GM19438 (cell line): ENCODE results near the gene PTH1R.

Experiments
- ATAC-seq: cut with Tn5 transposase; IDR thresholded peaks from one replicate; pipeline ENCODE4 v1.9.1; 2021; ENCODE audit warnings: low read depth; ENCODE audit not compliant: unreplicated experiment

PTH1R gene

DNA sequence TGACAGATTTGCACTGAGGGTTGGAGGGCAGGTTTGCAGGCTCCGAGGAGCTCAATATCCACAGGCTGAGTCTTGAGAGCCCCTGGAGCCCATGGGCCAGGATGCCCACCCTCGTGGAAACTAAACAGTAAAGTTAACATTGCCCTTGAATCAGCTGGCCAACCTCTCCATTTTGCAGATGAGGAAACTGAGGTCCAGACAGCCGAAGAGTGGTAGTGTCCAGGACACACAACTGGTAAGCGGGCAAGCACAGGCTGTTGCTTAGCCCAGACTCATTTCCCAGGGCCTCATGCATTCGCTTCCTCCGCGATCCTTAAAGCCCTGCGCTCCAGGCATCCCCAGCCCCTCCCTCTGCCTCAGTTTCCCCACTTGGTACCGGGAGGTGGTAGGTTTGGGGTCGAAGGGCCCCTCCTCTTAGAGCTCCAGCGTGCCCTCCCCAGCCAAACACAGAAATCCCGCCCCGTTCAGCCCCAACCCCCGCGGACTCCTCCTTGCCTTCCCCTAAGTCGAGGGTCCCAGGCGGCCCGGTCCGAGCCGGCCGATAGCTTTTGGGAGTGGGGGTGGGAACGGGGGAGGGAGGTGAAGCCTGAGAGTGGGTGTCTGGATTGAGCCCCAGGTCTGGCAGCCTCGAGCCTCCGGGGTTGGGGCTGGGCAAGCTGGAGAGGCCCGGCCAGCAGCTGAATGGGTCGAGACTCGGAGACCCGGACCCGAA, 3.5 kb downstream of the PTH1R start:
- ATAC-seq: no peak

DNA sequence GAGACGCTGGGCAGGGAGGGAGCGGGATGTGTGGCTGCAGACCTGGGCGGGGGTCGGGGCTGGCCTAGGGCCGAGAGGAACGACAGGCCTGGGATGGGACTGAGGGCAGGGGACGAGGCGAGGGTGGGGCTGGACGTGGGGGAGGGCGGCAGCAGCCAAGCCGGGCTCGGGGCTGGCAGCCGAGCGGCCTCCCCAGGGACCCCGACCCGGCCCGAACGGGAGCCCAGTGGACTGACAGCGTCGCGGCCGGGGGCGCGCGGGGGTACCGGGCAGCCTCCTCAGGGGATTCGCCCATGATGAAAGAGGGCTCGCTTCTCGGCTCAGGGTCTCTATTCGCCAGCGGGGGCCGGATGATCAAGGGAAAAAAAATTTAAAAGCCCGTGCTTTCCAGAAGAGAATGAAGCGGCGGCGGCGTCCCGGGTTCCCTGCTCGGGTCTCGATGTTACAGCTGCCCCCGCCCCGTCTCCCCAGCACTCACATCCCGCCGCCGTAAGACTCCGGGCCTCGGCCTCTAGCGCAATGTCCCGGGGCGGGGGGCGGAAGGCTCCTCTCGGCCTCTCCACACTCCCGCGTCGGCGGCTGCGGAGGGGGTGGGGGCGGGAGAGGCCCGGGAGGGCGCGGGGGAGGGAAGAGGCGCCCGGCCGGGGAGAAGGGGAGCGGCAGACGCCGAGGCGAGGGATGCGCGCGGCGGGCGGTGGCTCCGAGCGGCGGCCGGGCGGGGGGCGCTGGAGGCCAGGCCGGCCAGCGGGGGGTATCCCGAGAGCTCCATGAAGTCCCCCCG, 4.3 kb downstream of the PTH1R start:
- no peak for ATAC-seq

- ATAC-seq: no peak
Observed at GRCh38 chr3:46882377-46883053, 5.0 kb downstream of the PTH1R start.

- ATAC-seq: no peak
Observed at GRCh38 chr3:46883054-46883829, 5.7 kb downstream of the PTH1R start.

DNA sequence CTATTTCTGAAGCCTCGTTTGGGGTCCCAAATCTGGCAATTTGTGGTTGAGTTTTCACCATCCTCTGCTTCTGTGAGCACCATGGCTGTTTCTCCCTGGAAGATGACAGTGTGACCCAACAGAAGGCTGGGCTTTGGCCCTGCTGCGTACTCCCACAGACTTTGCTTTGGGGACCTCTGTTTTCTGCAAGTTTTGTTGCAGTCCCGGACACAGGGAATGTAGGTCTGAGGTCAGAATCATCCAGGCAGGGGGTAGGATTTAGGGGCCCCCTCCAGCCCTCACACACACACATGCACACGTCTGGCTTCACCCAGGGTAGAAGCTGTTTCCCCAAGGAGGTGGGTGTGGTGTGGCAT, 6.3 kb downstream of the PTH1R start:
- no peak for ATAC-seq

DNA sequence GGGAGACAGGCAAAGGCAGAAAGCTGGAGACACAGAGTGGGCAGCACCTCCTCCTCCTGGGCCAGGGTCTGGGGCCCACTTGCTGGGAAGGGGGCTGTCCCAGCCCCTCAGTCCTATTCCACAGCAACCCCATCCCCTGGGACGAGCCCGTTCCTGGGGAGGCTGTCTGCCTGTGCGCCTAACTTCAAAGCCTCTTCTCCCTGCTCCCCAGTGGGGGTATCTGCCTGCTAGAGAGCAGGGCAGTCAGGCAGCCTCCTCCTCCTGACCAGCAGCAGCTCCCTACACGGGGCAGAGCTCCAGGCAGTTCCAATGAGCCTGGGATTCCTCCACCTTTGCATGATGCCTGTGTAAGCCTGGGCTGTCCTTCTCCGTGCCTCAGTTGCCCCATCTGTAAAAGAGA, 6.9 kb downstream of the PTH1R start:
- ATAC-seq: no peak

DNA sequence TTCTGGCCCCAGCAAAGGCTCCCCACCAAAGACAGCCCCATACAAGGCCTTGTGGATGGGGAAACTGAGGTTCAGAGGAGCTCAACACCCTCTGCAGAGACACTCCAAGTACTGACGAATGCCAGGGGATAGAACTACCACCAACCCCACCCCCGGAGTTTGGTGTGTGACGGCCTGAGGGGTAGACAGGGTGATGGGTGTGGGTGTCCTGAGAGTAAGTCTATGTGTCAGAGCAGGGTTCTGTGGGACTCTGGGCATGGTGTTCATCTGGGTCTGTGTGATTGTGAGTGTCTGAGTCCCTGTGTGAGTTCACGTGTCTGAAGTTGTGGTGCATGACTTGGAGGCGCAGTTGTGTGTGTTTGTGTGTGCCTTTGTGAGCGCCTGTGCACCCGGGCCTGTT, 7.4 kb downstream of the PTH1R start:
- ATAC-seq: no peak

- ATAC-seq: no peak
Observed at GRCh38 chr3:46885612-46886011, 8.1 kb downstream of the PTH1R start.

- no peak for ATAC-seq
Observed at GRCh38 chr3:46887980-46888494, 10.5 kb downstream of the PTH1R start.

DNA sequence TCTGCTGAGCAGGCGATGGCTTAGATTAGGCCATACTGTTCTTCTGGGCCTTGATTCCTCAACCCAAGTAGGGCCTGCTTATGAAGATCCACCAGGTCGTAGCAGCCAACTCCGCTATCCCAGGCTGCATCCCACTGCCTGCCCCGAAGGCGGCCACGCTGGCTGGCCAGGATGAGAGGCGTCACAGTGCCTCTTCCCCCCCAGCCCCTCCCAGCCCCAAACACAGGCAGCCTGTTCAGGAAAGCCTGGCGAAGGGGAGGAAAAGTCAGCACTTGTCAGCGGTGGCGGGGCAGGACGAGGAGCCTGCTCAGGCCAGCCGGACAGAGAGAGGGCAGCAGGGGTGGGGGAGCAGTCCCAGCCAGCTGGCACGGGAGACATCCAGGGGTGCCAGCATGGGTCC, 11.2 kb downstream of the PTH1R start:
- ATAC-seq: no peak

DNA sequence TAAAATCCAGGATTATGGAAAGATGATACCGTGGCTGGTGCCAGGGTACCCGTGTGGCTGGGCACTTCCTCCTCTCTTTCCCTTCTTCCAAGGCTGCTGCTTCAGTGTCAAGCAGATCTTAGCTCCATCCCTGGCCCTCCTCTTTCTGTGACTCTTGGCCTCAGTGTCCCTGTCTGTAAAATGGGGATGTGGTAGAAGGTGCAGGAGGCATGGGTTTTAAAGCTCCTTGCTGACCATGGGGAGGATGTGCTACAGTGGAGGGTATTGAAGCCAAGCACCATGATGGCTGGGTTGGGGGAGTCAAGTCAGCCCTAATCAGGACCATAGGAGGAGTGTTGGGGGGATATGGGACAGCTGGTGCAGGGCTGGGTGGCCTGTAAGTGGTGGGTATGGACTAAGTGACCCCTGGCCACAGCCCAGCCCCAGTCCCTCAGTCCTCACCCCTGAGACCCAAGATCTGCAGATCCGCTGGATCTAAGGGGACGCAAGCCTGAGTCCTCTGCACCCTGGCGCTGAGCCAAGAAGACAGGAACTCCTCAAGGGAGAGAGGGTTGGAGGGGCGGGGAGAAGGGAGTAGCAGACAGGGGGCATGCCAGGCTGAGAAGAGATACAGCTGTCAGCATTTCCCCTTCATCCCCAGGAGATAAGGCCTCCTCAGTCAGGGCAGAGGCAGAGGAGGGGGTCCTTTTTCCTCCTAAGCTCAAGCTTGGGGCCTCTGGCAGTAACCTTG, 12.0 kb downstream of the PTH1R start:
- no peak for ATAC-seq

- no peak for ATAC-seq
Observed at GRCh38 chr3:46890132-46890531, 12.6 kb downstream of the PTH1R start.

DNA sequence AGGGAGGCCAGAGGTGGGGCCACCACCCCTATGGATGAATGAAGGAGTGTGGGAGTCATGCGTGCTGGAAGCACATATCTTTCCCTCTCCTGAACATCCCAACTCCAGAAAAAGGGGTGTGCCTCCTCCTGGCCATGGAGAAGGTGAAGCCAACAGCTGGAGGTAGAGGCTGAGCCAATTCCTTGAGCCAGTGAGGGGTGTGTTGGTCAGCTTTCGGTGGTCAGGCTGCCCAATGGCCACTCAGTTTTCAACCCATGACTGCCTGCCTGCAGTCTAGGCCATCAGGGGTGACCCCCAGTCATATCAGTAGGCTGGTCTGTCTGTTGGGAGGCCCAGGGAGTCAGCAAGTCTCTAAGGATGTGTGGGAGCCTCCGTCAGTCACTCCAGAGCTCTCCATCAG, 13.6 kb downstream of the PTH1R start:
- ATAC-seq: no peak

- ATAC-seq: no peak
Observed at GRCh38 chr3:46892285-46893145, 15.0 kb downstream of the PTH1R start.

DNA sequence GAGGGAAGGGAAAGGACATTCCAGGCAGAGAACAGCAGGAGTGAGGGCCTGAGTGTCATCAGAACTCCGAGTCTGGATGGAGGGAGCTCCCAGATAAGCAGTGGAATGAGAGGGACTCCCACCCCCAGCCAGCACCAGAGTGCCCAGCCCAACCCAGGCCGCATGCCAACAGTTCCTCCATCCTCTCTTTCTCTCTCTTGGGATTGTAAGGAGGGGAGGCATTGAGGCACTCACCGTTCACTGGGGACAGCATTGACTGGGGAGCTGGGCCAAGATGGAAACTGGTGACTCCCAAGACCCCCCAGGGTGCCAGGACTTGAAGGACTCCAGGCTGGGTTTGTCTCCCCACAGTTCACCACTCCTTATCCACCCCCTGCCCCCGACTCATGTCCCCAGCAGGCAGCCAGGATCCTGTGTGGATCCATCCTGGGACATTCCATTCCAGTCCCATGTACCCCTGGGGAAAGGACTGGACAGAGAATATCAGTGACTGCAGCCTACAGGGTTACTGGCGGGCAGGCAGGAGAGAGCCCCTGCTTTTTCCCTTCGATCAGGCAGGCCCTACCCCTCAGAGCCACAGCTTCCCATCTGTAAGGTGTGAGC, 15.7 kb downstream of the PTH1R start:
- ATAC-seq: no peak

DNA sequence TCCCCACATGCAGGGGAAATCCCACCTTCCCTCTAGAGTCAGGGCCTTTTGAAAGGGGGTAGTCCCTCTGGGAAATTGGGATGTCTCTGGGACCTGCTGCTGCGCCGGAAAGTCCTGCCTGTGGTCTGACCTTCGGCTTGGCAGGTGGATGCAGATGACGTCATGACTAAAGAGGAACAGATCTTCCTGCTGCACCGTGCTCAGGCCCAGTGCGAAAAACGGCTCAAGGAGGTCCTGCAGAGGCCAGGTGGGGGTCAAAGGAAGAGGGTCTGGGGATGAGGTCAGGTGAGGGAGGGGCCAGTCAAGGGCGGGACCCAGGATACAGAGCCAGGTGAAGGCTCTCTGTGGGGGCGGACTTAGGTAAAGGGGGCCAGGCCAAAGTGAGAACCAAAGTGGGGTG, 16.2 kb downstream of the PTH1R start:
- ATAC-seq: no peak

- ATAC-seq: no peak
Observed at GRCh38 chr3:46894256-46894655, 16.7 kb downstream of the PTH1R start.

- ATAC-seq: no peak
Observed at GRCh38 chr3:46895204-46895660, 17.7 kb downstream of the PTH1R start.

DNA sequence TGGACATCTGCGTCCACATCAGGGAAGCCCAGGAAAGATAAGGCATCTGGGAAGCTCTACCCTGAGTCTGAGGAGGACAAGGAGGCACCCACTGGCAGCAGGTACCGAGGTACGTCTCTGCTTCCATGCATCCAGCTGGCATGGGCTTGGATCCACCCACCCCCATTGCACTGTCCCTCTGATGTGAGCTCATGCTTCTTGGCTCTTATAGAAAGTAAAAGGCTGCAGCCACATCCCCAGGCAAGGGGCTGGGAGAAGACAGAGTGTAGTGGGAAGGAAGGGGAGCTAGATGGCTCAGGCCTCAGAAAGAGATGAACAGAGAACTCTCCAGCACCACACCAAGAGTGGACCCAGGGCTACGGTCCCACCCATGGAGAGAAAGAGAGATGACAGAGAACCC, 18.2 kb downstream of the PTH1R start:
- ATAC-seq: no peak
